H1 (cell line): ENCODE results near the gene LTBP3.

Source experiments
- GABPA ChIP-seq: IDR thresholded peaks from 2 replicates; pipeline ENCODE4 v1.6.1; 2011; ENCODE audit warnings: mild to moderate bottlenecking, low read length, moderate library complexity, borderline replicate concordance; ENCODE audit not compliant: insufficient read depth
- SIN3A ChIP-seq, 2 experiments: IDR thresholded peaks in 1 of 2; conservative IDR thresholded peaks in 1 of 2; 2 replicates each; pipeline ENCODE4 v1.6.1; 2011 to 2012; ENCODE audit warnings: low read length in 2 of 2, improper control_type of control experiment in 1 of 2, low read depth in 1 of 2, mild to moderate bottlenecking in 1 of 2
- YY1 ChIP-seq: IDR thresholded peaks from 2 replicates; pipeline ENCODE4 v1.6.1; 2011; ENCODE audit warnings: low read depth, mild to moderate bottlenecking, low read length
- TF ChIP-seq, protein P1 (sequence below), 3 experiments: IDR thresholded peaks; 1 replicate in 2 of 3; 2 replicates in 1 of 3; pipeline versions ENCODE4 v1.5.1 to v1.6.1; 2011; ENCODE audit warnings: low read length in 3 of 3, mild to moderate bottlenecking in 3 of 3, inconsistent platforms in 2 of 3, low read depth in 1 of 3, moderate library complexity in 1 of 3; ENCODE audit not compliant: insufficient read depth in 1 of 3; ENCODE audit errors: control extremely low read depth in 1 of 3

DNA sequence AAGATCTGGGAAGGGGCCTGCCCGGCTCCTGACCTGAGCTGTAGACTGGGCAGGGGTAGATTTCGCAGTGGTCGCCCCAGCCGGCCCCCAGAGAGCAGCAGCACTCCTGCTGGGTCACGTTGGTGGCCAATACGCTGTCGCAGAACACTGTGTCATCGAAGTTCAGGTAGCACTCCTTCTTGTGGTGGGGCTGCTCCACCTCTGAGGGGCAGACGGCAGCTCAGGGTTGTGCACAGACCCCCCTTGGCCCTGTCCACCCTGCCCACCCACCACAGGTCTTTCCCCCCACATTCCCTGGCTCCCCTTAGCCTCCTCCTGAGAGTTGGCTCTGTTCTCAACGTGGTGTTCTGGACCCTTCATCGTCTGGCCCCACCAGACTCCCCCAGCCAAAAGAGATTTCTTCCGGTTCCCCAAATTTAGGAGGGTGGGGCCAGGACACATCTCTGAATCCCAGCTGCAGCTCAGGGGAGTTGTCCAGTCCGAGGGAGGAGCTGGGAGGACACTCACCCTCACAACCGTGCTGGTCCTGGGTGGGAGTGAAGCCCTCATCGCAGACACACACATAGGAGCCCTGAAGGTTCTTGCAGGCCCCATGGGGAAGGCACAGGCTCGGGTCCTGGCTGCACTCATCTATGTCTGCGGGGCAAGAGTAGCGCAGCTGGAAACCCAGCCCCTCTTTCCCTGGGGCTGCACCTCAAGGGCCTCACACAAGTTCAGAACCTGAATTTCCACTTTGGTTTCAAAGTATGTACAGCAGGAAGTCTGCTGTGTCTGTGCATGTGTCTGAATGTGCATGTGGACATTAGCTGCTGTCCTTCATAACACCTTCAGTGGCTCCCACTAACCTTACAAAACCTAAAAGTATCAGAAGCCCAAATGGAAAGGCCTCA is 16.8 kb downstream of the LTBP3 start:
- TF ChIP-seq SIN3A (conservative IDR thresholded peaks at IDR 0.05 in 1 of 2, IDR thresholded peaks at IDR 0.05 in 1 of 2; ENCODE audit: low read depth in 1 of 2, low read length in 2 of 2) (no peak), GABPA (no peak), YY1 (no peak)
- TF ChIP-seq, protein P1, sequence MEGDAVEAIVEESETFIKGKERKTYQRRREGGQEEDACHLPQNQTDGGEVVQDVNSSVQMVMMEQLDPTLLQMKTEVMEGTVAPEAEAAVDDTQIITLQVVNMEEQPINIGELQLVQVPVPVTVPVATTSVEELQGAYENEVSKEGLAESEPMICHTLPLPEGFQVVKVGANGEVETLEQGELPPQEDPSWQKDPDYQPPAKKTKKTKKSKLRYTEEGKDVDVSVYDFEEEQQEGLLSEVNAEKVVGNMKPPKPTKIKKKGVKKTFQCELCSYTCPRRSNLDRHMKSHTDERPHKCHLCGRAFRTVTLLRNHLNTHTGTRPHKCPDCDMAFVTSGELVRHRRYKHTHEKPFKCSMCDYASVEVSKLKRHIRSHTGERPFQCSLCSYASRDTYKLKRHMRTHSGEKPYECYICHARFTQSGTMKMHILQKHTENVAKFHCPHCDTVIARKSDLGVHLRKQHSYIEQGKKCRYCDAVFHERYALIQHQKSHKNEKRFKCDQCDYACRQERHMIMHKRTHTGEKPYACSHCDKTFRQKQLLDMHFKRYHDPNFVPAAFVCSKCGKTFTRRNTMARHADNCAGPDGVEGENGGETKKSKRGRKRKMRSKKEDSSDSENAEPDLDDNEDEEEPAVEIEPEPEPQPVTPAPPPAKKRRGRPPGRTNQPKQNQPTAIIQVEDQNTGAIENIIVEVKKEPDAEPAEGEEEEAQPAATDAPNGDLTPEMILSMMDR (IDR thresholded peaks at IDR 0.05; ENCODE audit: control extremely low read depth in 1 of 3, insufficient read depth in 1 of 3, low read depth in 1 of 3, low read length in 3 of 3): no peak
